Measurements from ENCODE around the gene SCYGR7.

SCYGR7 gene

GRCh38 chr2:227759411-227760118 is 31.4 kb downstream of the SCYGR7 start:
- no peak for DNase-seq

GRCh38 chr2:227761740-227762476 is 33.8 kb downstream of the SCYGR7 start:
- DNase-seq = no peak

- no peak for DNase-seq
Measured at GRCh38 chr2:227765788-227766372, 37.7 kb downstream of the SCYGR7 start.

GRCh38 chr2:227766373-227766883 is 38.3 kb downstream of the SCYGR7 start:
- DNase-seq = no peak

GRCh38 chr2:227767830-227768229 is 39.7 kb downstream of the SCYGR7 start:
- no peak for DNase-seq

GRCh38 chr2:227772197-227772661 is 44.1 kb downstream of the SCYGR7 start:
- no peak for DNase-seq

GRCh38 chr2:227772932-227773331 is 44.8 kb downstream of the SCYGR7 start:
- DNase-seq = no peak

GRCh38 chr2:227774011-227774624 is 46.0 kb downstream of the SCYGR7 start:
- no peak for DNase-seq

GRCh38 chr2:227774895-227775842 is 47.0 kb downstream of the SCYGR7 start:
- DNase-seq = no peak
